GM12892 (cell line): Measurements from ENCODE around the gene LAMA5.

Source experiments
- POLR2A ChIP-seq: IDR thresholded peaks from 2 replicates; pipeline ENCODE4 v1.6.1; 2011; ENCODE audit warnings: low read depth, low read length, control low read depth
- POLR2AphosphoS5 ChIP-seq: IDR thresholded peaks from 2 replicates; pipeline ENCODE4 v1.6.1; 2011; ENCODE audit warnings: low read depth, low read length, control low read depth

DNA sequence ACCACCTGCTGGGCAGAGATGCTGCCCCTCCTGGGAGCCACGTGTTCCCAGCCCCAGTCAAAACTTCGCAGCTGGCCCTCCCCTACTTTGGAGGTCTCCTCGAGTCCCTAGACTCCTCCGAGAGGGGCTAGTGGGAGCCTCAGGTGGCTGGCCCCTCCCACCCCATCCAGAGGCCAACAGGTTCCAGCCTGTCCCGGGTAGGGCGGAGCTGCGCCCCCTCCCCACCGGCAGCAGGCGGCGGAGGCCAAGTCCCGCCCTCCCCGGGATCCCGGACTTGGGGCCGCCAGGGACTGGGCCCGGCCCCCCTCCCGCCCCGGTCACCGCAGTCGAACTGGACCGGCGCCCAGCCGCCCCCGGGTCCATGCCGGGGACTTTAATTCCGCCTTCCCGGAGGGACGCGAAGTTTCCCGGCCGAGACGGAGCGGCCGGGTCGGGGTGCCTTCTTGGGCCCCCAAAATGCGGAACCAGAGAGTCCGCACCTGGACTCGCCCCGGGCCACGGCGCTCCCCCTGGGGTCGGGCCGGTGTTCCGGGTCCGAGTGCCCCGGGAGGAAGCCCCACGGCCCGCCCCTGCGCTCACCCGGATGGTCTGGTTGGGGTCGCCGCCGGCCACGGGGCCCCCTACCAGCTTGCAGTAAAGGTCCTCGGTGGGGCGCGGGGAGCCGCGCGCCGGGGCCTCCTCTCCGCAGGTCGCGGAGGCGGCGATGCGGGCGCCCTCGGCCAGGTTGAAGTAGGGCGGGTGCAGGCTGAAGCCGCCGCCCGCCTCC lies 559 bp downstream of the LAMA5 start:
- no peak for TF ChIP-seq POLR2A
- TF ChIP-seq POLR2AphosphoS5: no peak
